Smooth muscle cell of the pulmonary artery (primary cell): ENCODE measurements around the gene CRHR2. TPM values are rescaled to one million over a fixed set of nuclear protein-coding genes. Genes with fewer than 3 reads are reported as not detected.

Experiments used
- total RNA-seq: library from RNA; depleted of rRNA; stranded (reverse); fragments of >200 nt; gene quantifications from 2 replicates; pipeline ENCODE4 v1.2.3, GENCODE V29; 2014

The CRHR2 gene
- not detected in 2 replicates for total RNA-seq

GRCh38 chr7:30682212-30683083 lies at the start of gene CRHR2:
Gene CRHR2 (minus strand): TSS chr7:30682456. CDS start chr7:30682280, 176 bp downstream.

Other genes with a start within 250 kb of the CRHR2 start
- gene NOD1, start 203.7 kb downstream of the CRHR2 start, total RNA-seq = 6.6 and 7.7 TPM in 2 replicates
- gene GGCT, start 177.6 kb downstream of the CRHR2 start, total RNA-seq = 17.1 and 17.7 TPM in 2 replicates
- 276 and 306 TPM in 2 replicates for gene GARS1, start 87.6 kb downstream of the CRHR2 start, total RNA-seq
- gene INMT, start 69.7 kb upstream of the CRHR2 start, total RNA-seq = 12.0 and 13.1 TPM in 2 replicates
- 5.7 and 7.9 TPM in 2 replicates for gene MINDY4, start 89.0 kb upstream of the CRHR2 start, total RNA-seq
- gene AQP1, start 229.4 kb upstream of the CRHR2 start, total RNA-seq = 71.5 and 335 TPM in 2 replicates